Astrocyte (in vitro differentiated cells and primary cell): Measurements from ENCODE around the gene MBTD1. TPM values are rescaled to one million over a fixed set of nuclear protein-coding genes. Genes with fewer than 3 reads are reported as not detected.

Source experiments
- DNase-seq: peaks from one replicate; pipeline ENCODE4 v3.0.0-alpha.2; 2010; ENCODE audit warnings: low read depth
- FAIRE-seq: peaks from 2 replicates; lab custom pipeline; 2011; peaks lifted over from hg19 to GRCh38; lab: Jason Lieb, UNC
- H2AFZ ChIP-seq: 2 replicates; pipeline ENCODE4 v1.6.0; 2012; ENCODE audit warnings: low read depth, low read length, inconsistent platforms
- H3K27ac ChIP-seq: 2 replicates; pipeline ENCODE4 v1.5.1; 2011; ENCODE audit warnings: low read depth, low read length, inconsistent platforms
- H3K27me3 ChIP-seq: 2 replicates; pipeline ENCODE4 v1.6.0; 2011; ENCODE audit warnings: low read length, inconsistent platforms; ENCODE audit not compliant: insufficient read depth
- H3K36me3 ChIP-seq: 2 replicates; pipeline ENCODE4 v1.5.1; 2011; ENCODE audit warnings: low read length, inconsistent platforms; ENCODE audit not compliant: insufficient read depth
- H3K4me1 ChIP-seq: 2 replicates; pipeline ENCODE4 v1.5.1; 2011; ENCODE audit warnings: low read length, inconsistent platforms; ENCODE audit not compliant: insufficient read depth
- H3K4me2 ChIP-seq: 2 replicates; pipeline ENCODE4 v1.6.0; 2012; ENCODE audit warnings: low read length, inconsistent platforms
- H3K4me3 ChIP-seq: 2 replicates; pipeline ENCODE4 v1.5.1; 2011; ENCODE audit warnings: low read depth, mild to moderate bottlenecking, low read length, inconsistent platforms; ENCODE audit not compliant: insufficient read depth
- H3K79me2 ChIP-seq: 2 replicates; pipeline ENCODE4 v1.6.0; 2012; ENCODE audit warnings: mild to moderate bottlenecking, low read length, inconsistent platforms; ENCODE audit not compliant: insufficient read depth
- H3K9ac ChIP-seq: 2 replicates; pipeline ENCODE4 v1.6.0; 2012; ENCODE audit warnings: mild to moderate bottlenecking, low read length, inconsistent platforms
- H3K9me3 ChIP-seq: 2 replicates; pipeline ENCODE4 v1.5.1; 2012; ENCODE audit warnings: low read depth, mild to moderate bottlenecking, low read length, inconsistent platforms; ENCODE audit not compliant: insufficient read depth
- H4K20me1 ChIP-seq: 2 replicates; pipeline ENCODE4 v1.6.0; 2012; ENCODE audit warnings: low read length, inconsistent platforms; ENCODE audit not compliant: insufficient read depth
- H3K27ac Mint-ChIP-seq: one replicate; pipeline ENCODE4 v1.8.0; 2021; ENCODE audit warnings: mild to moderate bottlenecking, mixed read lengths; ENCODE audit not compliant: unreplicated experiment
- H3K27me3 Mint-ChIP-seq: one replicate; pipeline ENCODE4 v1.8.0; 2021; ENCODE audit warnings: low read depth, mixed read lengths; ENCODE audit not compliant: unreplicated experiment
- H3K36me3 Mint-ChIP-seq: one replicate; pipeline ENCODE4 v1.8.0; 2021; ENCODE audit warnings: low read depth, mixed read lengths; ENCODE audit not compliant: unreplicated experiment
- H3K4me1 Mint-ChIP-seq: one replicate; pipeline ENCODE4 v1.8.0; 2021; ENCODE audit warnings: low read depth, mixed read lengths; ENCODE audit not compliant: unreplicated experiment
- H3K4me3 Mint-ChIP-seq: one replicate; pipeline ENCODE4 v1.8.0; 2021; ENCODE audit warnings: mild to moderate bottlenecking, moderate library complexity, mixed read lengths; ENCODE audit not compliant: unreplicated experiment
- H3K9me3 Mint-ChIP-seq: one replicate; pipeline ENCODE4 v1.8.0; 2021; ENCODE audit warnings: mild to moderate bottlenecking, mixed read lengths; ENCODE audit not compliant: unreplicated experiment
- EZH2 ChIP-seq: IDR thresholded peaks from 2 replicates; pipeline ENCODE4 v1.6.1; 2012; ENCODE audit warnings: mild to moderate bottlenecking, low read length, inconsistent platforms; ENCODE audit not compliant: insufficient read depth
- total RNA-seq: library from RNA; stranded (reverse); gene quantifications from 2 replicates; pipeline ENCODE4 v1.2.1, GENCODE V29; 2021
- TF ChIP-seq, protein P1 (sequence below): IDR thresholded peaks from 2 replicates; pipeline ENCODE4 v1.5.1; 2011; ENCODE audit warnings: low read depth, mild to moderate bottlenecking, inconsistent platforms, low read length, moderate library complexity; ENCODE audit not compliant: insufficient read depth

Gene MBTD1
- total RNA-seq, 1 donor from 2014 or later: 11.1 TPM

- FAIRE-seq: no peak
- no peaks in the 10 kb centered on the region for H3K36me3 Mint-ChIP-seq
- peaks cover 30% of the 10 kb centered on the region for H3K4me1 Mint-ChIP-seq
- no peaks in the 10 kb centered on the region for H3K9me3 ChIP-seq
- H3K79me2 ChIP-seq: peaks cover 92% of the 10 kb centered on the region
- peaks cover 34% of the 10 kb centered on the region for H4K20me1 ChIP-seq
- H3K27me3 Mint-ChIP-seq: no peaks in the 10 kb centered on the region
- H3K36me3 ChIP-seq: no peaks in the 10 kb centered on the region
- peak overlapping the region; percentile 47 for H3K27ac Mint-ChIP-seq
- H3K9me3 Mint-ChIP-seq: no peaks in the 10 kb centered on the region
- H3K4me1 ChIP-seq: peaks cover 15% of the 10 kb centered on the region
- TF ChIP-seq, protein P1, sequence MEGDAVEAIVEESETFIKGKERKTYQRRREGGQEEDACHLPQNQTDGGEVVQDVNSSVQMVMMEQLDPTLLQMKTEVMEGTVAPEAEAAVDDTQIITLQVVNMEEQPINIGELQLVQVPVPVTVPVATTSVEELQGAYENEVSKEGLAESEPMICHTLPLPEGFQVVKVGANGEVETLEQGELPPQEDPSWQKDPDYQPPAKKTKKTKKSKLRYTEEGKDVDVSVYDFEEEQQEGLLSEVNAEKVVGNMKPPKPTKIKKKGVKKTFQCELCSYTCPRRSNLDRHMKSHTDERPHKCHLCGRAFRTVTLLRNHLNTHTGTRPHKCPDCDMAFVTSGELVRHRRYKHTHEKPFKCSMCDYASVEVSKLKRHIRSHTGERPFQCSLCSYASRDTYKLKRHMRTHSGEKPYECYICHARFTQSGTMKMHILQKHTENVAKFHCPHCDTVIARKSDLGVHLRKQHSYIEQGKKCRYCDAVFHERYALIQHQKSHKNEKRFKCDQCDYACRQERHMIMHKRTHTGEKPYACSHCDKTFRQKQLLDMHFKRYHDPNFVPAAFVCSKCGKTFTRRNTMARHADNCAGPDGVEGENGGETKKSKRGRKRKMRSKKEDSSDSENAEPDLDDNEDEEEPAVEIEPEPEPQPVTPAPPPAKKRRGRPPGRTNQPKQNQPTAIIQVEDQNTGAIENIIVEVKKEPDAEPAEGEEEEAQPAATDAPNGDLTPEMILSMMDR: no peak
- no peak for TF ChIP-seq EZH2
- H3K27ac ChIP-seq: no peak overlapping the region
- no peak overlapping the region for H3K9ac ChIP-seq
- no peak overlapping the region for H2AFZ ChIP-seq
- H3K4me2 ChIP-seq: peak overlapping the region; percentile 99
- DNase-seq: no peak
- no peaks in the 10 kb centered on the region for H3K27me3 ChIP-seq
- no peak overlapping the region for H3K4me3 ChIP-seq
- H3K4me3 Mint-ChIP-seq: peak overlapping the region; percentile 92
Observed at GRCh38 chr17:51257150-51258081, 2.4 kb downstream of the MBTD1 start.

DNA sequence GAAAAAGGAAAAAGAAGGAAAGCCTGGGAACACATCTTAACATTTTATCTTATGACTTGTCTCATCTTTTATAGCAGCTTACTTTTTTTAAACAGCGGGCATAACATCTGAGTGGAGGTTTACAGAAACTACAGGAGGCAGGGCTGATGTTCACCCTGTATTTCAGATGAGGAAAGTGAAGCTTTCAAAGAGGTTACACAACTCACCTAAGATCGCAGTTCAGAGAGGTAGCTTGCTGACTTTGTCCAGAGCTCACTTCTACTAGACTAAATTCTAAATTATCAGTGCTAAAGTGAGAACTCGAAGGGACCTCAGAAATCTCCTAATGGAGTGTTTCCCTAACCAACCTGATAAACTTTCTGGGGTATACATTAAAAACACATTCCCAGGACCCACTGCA lies 3.7 kb downstream of the MBTD1 start:
- FAIRE-seq (no peak), DNase-seq (no peak)
- Mint-ChIP-seq H3K4me3 (peak overlapping the region; percentile 20), H3K27me3 (no peaks in the 10 kb centered on the region), H3K27ac (no peak overlapping the region), H3K9me3 (no peaks in the 10 kb centered on the region), H3K36me3 (peaks cover 3% of the 10 kb centered on the region), H3K4me1 (peaks cover 27% of the 10 kb centered on the region)
- Histone ChIP-seq H3K4me1 (peaks cover 7% of the 10 kb centered on the region), H3K36me3 (no peaks in the 10 kb centered on the region), H3K4me2 (no peak overlapping the region), H3K9ac (no peak overlapping the region), H3K9me3 (no peaks in the 10 kb centered on the region), H3K27ac (no peak overlapping the region), H3K79me2 (peaks cover 79% of the 10 kb centered on the region), H2AFZ (no peak overlapping the region), H3K4me3 (no peak overlapping the region), H4K20me1 (peaks cover 23% of the 10 kb centered on the region), H3K27me3 (no peaks in the 10 kb centered on the region)
- TF ChIP-seq EZH2: no peak
- TF ChIP-seq, protein P1: no peak

GRCh38 chr17:51255673-51256072 lies 4.2 kb downstream of the MBTD1 start:
- Mint-ChIP-seq H3K4me3 (peak overlapping the region; percentile 20), H3K4me1 (peaks cover 31% of the 10 kb centered on the region), H3K36me3 (peaks cover 7% of the 10 kb centered on the region)

More at GRCh38 chr17:51255673-51256072, 4.2 kb downstream of the MBTD1 start:
- Mint-ChIP-seq H3K9me3 (no peaks in the 10 kb centered on the region), H3K27ac (no peak overlapping the region), H3K27me3 (no peaks in the 10 kb centered on the region)
- peaks cover 7% of the 10 kb centered on the region for H3K4me1 ChIP-seq
- H3K36me3 ChIP-seq: no peaks in the 10 kb centered on the region
- H2AFZ ChIP-seq: no peak overlapping the region
- no peak overlapping the region for H3K4me2 ChIP-seq
- no peaks in the 10 kb centered on the region for H3K27me3 ChIP-seq
- TF ChIP-seq EZH2: no peak
- TF ChIP-seq, protein P1: no peak
- DNase-seq (no peak), FAIRE-seq (no peak)
- no peaks in the 10 kb centered on the region for H3K9me3 ChIP-seq
- no peak overlapping the region for H3K4me3 ChIP-seq
- H4K20me1 ChIP-seq: peaks cover 21% of the 10 kb centered on the region
- H3K79me2 ChIP-seq: peaks cover 75% of the 10 kb centered on the region
- no peak overlapping the region for H3K27ac ChIP-seq
- H3K9ac ChIP-seq: no peak overlapping the region
